Choroid plexus epithelial cell (primary cell): ENCODE data around the gene CDC42EP5.

Experiments used
- DNase-seq: peaks from one replicate; pipeline ENCODE4 v3.0.0-alpha.2; 2010; ENCODE audit warnings: low read depth
- H3K4me3 ChIP-seq: 2 replicates; pipeline ENCODE4 v1.5.1; 2011; ENCODE audit warnings: low read depth, mild to moderate bottlenecking, control low read depth, low read length, moderate library complexity
- CTCF ChIP-seq: conservative IDR thresholded peaks from 2 replicates; pipeline ENCODE4 v1.5.1; 2011; ENCODE audit warnings: low read depth, mild to moderate bottlenecking, control low read depth, inconsistent platforms, low read length, moderate library complexity

CDC42EP5 gene

GRCh38 chr19:54458648-54459281 lies 14.3 kb downstream of the CDC42EP5 start:
- no peak overlapping the region for H3K4me3 ChIP-seq
- DNase-seq, result no peak
- TF ChIP-seq CTCF, result no peak

- H3K4me3 ChIP-seq, result no peak overlapping the region
- no peak for TF ChIP-seq CTCF
- no peak for DNase-seq
These were observed 15.1 kb downstream of the CDC42EP5 start for GRCh38 chr19:54457773-54458647.

GRCh38 chr19:54456423-54457373 lies 16.4 kb downstream of the CDC42EP5 start:
- TF ChIP-seq CTCF, result no peak
- H3K4me3 ChIP-seq, result no peak overlapping the region
- no peak for DNase-seq

DNA sequence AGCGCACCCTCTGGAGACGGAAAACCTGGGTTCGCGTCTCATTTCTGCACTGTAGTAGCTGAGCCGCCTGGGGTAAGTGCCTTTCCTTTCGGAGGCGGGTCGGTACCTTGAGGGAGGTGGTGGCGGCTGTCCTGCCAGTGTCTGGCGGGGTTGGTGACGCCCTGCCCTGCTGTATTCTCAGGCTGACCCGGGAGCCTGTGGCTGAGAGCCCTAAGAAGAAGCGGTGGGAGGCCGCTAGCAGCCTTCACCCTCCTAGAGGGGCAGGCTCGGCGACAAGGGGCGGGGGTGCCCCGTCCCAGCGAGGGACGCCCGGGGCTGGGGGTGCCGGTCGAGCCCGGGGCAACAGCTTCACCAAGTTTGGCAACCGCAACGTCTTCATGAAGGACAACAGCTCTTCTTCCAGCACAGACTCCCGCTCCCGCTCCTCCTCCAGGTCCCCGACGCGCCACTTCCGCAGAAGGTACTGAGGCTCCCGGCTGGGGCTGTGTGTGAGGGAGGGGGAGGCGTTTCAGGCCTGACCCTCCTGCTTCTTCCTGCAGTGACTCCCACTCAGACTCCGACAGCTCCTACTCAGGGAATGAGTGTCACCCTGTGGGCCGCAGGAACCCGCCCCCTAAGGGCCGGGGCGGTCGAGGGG lies 17.2 kb downstream of the CDC42EP5 start:
- no peak for TF ChIP-seq CTCF
- no peak for DNase-seq
- no peak overlapping the region for H3K4me3 ChIP-seq

DNA sequence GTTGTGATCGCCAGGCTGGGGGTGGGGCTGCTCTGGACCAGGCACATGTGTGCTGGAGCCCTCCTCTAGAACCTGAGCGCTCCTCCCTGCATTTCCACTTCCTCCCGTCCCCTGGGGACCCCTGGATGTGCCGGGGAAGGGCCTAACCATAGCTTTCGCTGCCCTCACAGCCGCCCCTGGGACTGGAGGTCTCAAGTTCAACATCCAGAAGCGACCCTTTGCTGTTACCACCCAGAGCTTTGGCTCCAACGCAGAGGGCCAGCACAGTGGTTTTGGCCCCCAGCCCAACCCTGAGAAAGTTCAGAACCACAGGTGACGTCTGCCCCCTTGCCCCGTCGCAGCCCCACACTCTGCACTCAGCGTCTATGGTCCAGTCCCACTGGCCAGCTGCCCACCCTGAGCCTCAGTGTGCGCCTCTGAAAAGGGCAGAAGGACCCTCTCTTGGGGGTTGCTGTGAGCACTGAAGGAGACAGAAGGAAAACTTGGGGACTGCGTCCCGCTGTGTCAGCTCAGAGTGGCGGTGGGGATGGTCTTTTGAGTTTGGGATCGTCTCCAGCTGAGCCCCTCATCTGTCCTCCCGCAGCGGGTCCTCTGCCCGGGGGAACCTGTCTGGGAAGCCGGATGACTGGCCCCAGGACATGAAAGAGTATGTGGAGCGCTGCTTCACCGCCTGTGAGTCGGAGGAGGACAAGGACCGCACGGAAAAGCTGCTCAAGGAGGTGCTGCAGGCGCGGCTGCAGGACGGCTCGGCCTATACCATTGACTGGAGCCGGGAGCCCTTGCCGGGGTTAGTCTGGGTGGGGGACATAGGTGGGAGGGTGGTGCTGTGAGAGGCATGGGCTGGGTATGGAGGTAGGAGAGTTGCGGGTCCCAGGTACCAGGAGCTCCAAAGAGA lies 18.1 kb downstream of the CDC42EP5 start:
- TF ChIP-seq CTCF, result no peak
- no peak for DNase-seq
- no peak overlapping the region for H3K4me3 ChIP-seq
